Peyer's patch (tissue), 4 donors: ENCODE measurements around the gene TSEN54. TPM values are rescaled to one million over a fixed set of nuclear protein-coding genes. Genes with fewer than 3 reads are reported as not detected.
A peak's percentile ranks its signal among the peaks of the same experiment; 100 is the strongest.

ENCODE experiments used
- DNase-seq, 3 donors: peaks; one replicate each; pipeline ENCODE4 v3.0.0-alpha.2; 2017 to 2019
- H3K27ac ChIP-seq, 4 donors: fragments of 200-600 bp; sonication (generic); one replicate each; pipeline ENCODE4 v1.5.1; 2016 to 2019
- H3K27me3 ChIP-seq, 2 donors: fragments of 200-600 bp; sonication (generic); one replicate each; pipeline ENCODE4 v1.5.1; 2019
- H3K36me3 ChIP-seq, 3 donors: fragments of 200-600 bp; sonication (generic); one replicate each; pipeline ENCODE4 v1.5.1; 2016 to 2019
- H3K4me1 ChIP-seq, 4 donors: fragments of 200-600 bp; sonication (generic); one replicate each; pipeline ENCODE4 v1.5.1; 2016 to 2019
- H3K4me3 ChIP-seq, 4 donors: fragments of 200-600 bp; sonication (generic); 1 replicate in 3 of 4; 2 replicates in 1 of 4; pipeline ENCODE4 v1.5.1; 2016 to 2019; ENCODE audit warnings: mild to moderate bottlenecking in 1 of 4
- H3K9me3 ChIP-seq, 4 donors: fragments of 200-600 bp; sonication (generic); one replicate each; pipeline ENCODE4 v1.5.1; 2016 to 2019; ENCODE audit warnings: mild to moderate bottlenecking in 1 of 4
- POLR2A ChIP-seq, 2 donors: fragments of 450-650 bp; IDR thresholded peaks; one replicate each; pipeline ENCODE4 v1.5.1; 2017; ENCODE audit warnings: antibody characterized with exemption in 2 of 2, mild to moderate bottlenecking in 2 of 2, moderate library complexity in 2 of 2
- total RNA-seq, 4 donors: library from RNA; depleted of rRNA; stranded (reverse); fragments of >200 nt; gene quantifications; one replicate each; pipeline ENCODE4 v1.1.0, GENCODE V29; 2016
- TF ChIP-seq, protein P1 (sequence below), 6 experiments: fragments of 450-650 bp in 4 of 6; fragments of 200-600 bp in 2 of 6; sonication (generic) in 1 of 6; IDR thresholded peaks; one replicate each; pipeline ENCODE4 v1.5.1; 2017 to 2019; ENCODE audit warnings: antibody characterized with exemption in 6 of 6, mild to moderate bottlenecking in 3 of 6, moderate library complexity in 1 of 6

Gene TSEN54
- total RNA-seq, 4 donors from 2014 or later: 47.9 to 89.5 (median 80.0) TPM

DNA sequence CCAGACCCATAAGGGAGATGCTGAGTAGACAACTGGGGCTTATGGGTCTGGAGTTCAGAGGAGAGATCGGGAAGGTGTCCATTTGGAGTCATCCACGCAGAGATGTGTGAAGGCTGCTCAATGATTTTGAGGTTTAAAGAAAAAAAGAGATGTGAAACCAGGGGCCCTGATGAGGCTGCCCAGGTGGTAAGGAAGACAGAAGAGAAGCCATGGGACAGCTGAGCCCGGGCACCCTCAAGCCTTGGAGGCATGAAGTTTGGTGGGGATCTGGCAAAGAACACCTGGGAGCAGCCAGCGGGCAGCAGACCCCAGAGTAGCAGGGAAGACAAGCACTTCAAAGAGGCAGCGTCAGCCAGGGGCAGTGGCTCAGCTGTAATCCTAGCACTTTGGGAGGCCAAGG, 50.5 kb downstream of the TSEN54 start:
- no peak overlapping the region for H3K27ac ChIP-seq
- H3K4me1 ChIP-seq: peaks cover 0 to 8% (median 2%) of the 10 kb centered on the region in 4 donors
- peak in 2 of 3 donors; percentile 52 to 65 for DNase-seq
- H3K9me3 ChIP-seq: no peaks in the 10 kb centered on the region
- no peak overlapping the region for H3K4me3 ChIP-seq
- peaks cover 0 to 92% (median 0%) of the 10 kb centered on the region in 3 donors for H3K36me3 ChIP-seq
- TF ChIP-seq, protein P1, sequence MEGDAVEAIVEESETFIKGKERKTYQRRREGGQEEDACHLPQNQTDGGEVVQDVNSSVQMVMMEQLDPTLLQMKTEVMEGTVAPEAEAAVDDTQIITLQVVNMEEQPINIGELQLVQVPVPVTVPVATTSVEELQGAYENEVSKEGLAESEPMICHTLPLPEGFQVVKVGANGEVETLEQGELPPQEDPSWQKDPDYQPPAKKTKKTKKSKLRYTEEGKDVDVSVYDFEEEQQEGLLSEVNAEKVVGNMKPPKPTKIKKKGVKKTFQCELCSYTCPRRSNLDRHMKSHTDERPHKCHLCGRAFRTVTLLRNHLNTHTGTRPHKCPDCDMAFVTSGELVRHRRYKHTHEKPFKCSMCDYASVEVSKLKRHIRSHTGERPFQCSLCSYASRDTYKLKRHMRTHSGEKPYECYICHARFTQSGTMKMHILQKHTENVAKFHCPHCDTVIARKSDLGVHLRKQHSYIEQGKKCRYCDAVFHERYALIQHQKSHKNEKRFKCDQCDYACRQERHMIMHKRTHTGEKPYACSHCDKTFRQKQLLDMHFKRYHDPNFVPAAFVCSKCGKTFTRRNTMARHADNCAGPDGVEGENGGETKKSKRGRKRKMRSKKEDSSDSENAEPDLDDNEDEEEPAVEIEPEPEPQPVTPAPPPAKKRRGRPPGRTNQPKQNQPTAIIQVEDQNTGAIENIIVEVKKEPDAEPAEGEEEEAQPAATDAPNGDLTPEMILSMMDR (IDR thresholded peaks at IDR 0.05): no peak
- TF ChIP-seq POLR2A (IDR thresholded peaks at IDR 0.05): no peak
- no peaks in the 10 kb centered on the region for H3K27me3 ChIP-seq

GRCh38 chr17:75568412-75569255, 52.3 kb downstream of the TSEN54 start:
- Histone ChIP-seq H3K27ac (no peak overlapping the region), H3K4me1 (peaks cover 0 to 8% (median 2%) of the 10 kb centered on the region in 4 donors), H3K27me3 (no peaks in the 10 kb centered on the region), H3K36me3 (peaks cover 0 to 92% (median 0%) of the 10 kb centered on the region in 3 donors), H3K4me3 (no peak overlapping the region), H3K9me3 (no peaks in the 10 kb centered on the region)
- TF ChIP-seq POLR2A (IDR thresholded peaks at IDR 0.05): no peak
- TF ChIP-seq, protein P1 (IDR thresholded peaks at IDR 0.05): no peak
- no peak for DNase-seq

DNA sequence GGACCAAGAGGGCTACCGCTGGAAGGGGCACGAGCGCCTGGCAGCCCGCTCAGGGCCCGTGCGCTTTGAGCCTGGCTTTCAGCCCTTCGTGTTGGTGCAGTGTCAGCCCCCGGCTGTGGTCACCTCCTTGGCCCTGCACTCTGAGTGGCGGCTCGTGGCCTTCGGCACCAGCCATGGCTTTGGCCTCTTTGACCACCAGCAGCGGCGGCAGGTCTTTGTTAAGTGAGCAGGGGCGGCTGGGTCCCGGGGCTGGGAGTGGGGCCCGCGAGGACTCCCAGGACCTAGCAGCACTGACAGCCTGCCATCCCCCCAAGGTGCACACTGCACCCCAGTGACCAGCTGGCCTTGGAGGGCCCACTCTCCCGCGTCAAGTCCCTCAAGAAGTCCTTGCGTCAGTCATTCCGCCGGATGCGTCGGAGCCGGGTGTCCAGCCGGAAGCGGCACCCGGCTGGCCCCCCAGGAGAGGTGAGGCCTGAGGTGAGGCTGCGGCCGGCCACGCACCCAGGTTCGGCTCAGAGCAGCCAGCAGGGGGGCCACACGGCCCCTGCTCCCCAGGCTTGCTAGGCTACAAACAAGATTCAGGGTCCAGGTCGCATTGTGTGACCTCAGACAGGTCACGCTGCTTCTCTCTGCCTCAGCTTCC, 53.8 kb downstream of the TSEN54 start:
- H3K36me3 ChIP-seq: peaks cover 0 to 85% (median 0%) of the 10 kb centered on the region in 3 donors

DNA sequence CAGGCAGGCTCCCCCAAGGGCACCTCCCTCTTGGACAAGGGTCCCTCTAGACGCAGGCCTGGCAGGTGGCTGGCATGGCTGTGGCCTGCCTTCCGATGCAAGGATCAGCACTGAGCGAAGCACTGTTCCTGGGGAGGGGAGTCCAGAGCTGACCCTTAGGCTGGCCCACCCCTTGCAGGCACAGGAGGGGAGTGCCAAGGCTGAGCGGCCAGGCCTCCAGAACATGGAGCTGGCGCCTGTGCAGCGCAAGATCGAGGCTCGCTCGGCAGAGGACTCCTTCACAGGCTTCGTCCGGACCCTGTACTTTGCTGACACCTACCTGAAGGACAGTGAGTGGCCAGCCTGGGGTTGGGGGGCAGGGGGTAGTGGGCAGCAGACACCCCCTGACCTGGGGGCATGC, 54.4 kb downstream of the TSEN54 start:
- peak overlapping the region; percentile 22 to 70 (median 56) for H3K27ac ChIP-seq

More for the DNA sequence above, 53.8 kb downstream of the TSEN54 start:
- no peak overlapping the region for H3K4me3 ChIP-seq
- no peaks in the 10 kb centered on the region for H3K9me3 ChIP-seq
- no peak for DNase-seq
- H3K4me1 ChIP-seq: peaks cover 0 to 8% (median 2%) of the 10 kb centered on the region in 4 donors
- no peaks in the 10 kb centered on the region for H3K27me3 ChIP-seq
- peak overlapping the region in 1 of 4 donors; percentile 70 for H3K27ac ChIP-seq
- TF ChIP-seq, protein P1 (IDR thresholded peaks at IDR 0.05): no peak
- TF ChIP-seq POLR2A (IDR thresholded peaks at IDR 0.05): no peak

GRCh38 chr17:75571197-75571884, 55.0 kb downstream of the TSEN54 start:
- Histone ChIP-seq H3K9me3 (no peaks in the 10 kb centered on the region), H3K4me1 (peaks cover 0 to 8% (median 3%) of the 10 kb centered on the region in 4 donors), H3K27me3 (no peaks in the 10 kb centered on the region), H3K27ac (peak overlapping the region; percentile 54 to 70 (median 56)), H3K36me3 (peaks cover 0 to 73% (median 0%) of the 10 kb centered on the region in 3 donors), H3K4me3 (peak overlapping the region in 2 of 4 donors; percentile 6 to 13)
- TF ChIP-seq, protein P1 (IDR thresholded peaks at IDR 0.05): no peak
- TF ChIP-seq POLR2A (IDR thresholded peaks at IDR 0.05): no peak
- DNase-seq: peak in 2 of 3 donors; percentile 77 to 85

More for the DNA sequence above, 54.4 kb downstream of the TSEN54 start:
- no peak for DNase-seq
- Histone ChIP-seq H3K4me1 (peaks cover 0 to 8% (median 2%) of the 10 kb centered on the region in 4 donors), H3K27me3 (no peaks in the 10 kb centered on the region), H3K36me3 (peaks cover 0 to 79% (median 0%) of the 10 kb centered on the region in 3 donors), H3K4me3 (no peak overlapping the region), H3K9me3 (no peaks in the 10 kb centered on the region)
- TF ChIP-seq, protein P1 (IDR thresholded peaks at IDR 0.05): no peak
- TF ChIP-seq POLR2A (IDR thresholded peaks at IDR 0.05): no peak
